Muscle layer of colon (tissue), 2 donors: ENCODE measurements around the gene CHKA.
"Not testable (repeated sequence)": the region's sequence is repeated elsewhere in the genome, so short reads cannot be mapped to it uniquely, and the experiment has no call there.

ENCODE experiments used
- H3K27ac ChIP-seq: one replicate; pipeline ENCODE4 v1.7.0; 2013; ENCODE audit warnings: low read depth, mild to moderate bottlenecking, low read length, moderate library complexity
- H3K27me3 ChIP-seq, 2 donors: one replicate each; pipeline ENCODE4 v1.7.0; 2013; ENCODE audit warnings: low read length in 2 of 2, mild to moderate bottlenecking in 2 of 2; ENCODE audit not compliant: insufficient read depth in 2 of 2, control insufficient read depth in 1 of 2
- H3K36me3 ChIP-seq: one replicate; pipeline ENCODE4 v1.7.0; 2013; ENCODE audit warnings: mild to moderate bottlenecking, low read length; ENCODE audit not compliant: insufficient read depth
- H3K4me1 ChIP-seq: one replicate; pipeline ENCODE4 v1.7.0; 2013; ENCODE audit warnings: mild to moderate bottlenecking, low read length; ENCODE audit not compliant: insufficient read depth
- H3K4me3 ChIP-seq, 2 donors: one replicate each; pipeline ENCODE4 v1.7.0; 2013; ENCODE audit warnings: low read length in 2 of 2, low read depth in 1 of 2, mild to moderate bottlenecking in 1 of 2, moderate library complexity in 1 of 2
- H3K9ac ChIP-seq: one replicate; pipeline ENCODE4 v1.7.0; 2013; ENCODE audit warnings: low read length
- H3K9me3 ChIP-seq: one replicate; pipeline ENCODE4 v1.7.0; 2013; ENCODE audit warnings: mild to moderate bottlenecking, low read length
- donor health status: abdominal sarcoma.
- donor health status: Adenocarcinoma of cecum.

Gene CHKA

DNA sequence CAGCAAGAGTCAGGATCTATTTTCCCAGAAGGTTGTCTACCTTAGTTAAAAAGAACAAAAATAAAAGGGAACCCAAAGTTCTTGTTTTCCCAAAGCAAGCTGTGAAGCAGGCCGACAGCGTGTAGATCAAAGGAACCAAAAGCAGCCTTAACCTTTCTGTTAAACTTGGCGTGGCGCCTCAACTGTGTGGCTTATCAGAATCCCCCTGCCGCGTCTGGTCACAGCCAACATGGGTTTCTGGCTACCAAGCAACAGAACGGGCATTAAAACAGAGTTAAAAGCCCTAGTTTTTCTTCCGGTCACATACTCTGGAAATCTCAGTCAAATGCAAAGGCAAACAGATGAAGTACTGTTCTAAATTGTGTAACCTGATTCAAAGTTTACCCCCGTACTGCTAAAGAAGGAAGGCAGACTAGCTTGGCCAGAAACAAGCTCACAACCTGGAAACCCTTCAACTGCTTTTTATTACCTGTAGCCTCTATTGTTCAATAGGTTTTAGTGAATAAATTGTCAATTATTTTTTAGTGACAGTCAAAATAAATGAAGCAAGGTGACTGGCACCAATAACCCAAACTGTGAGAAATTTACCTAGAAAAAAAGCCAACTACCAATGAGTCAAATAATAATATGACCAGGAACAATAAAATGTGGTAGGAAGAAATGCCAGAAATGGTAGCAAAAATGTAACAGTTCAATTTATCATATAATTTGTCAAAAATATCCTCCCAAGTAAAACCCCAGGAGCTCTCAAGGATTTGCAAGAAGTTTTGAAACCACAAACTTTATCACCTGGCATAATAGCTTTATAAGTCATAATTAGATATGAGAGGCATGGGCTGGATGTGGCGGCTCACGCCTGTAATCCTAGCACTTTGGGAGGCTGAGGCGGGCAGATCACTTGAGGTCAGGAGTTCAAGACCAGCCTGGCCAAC, 21.4 kb downstream of the CHKA start:
- Histone ChIP-seq H3K4me1 (no peaks in the 10 kb centered on the region), H3K9me3 (no peaks in the 10 kb centered on the region), H3K27ac (no peak overlapping the region), H3K27me3 (no peaks in the 10 kb centered on the region), H3K4me3 (no peak overlapping the region), H3K36me3 (no peaks in the 10 kb centered on the region), H3K9ac (no peak overlapping the region)

DNA sequence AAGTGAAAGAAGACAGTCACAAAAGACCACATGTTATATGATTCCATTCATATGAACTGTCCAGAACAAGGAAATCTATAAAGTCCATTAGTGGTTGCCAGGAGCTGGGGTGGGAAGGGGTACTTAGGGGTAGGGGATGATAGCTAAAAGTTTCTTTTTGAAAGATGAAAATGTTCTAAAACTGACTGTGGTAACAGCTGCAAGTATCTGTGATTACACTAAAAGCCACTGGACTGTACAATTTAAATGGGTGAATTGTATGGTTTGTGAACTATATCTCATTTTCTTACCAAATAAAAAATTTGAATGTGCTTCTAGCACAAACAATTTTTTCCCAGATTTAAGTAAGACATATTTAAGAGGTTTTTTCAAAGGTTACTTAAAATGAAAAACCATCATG, 22.1 kb downstream of the CHKA start:
- no peak overlapping the region for H3K9ac ChIP-seq
- no peak overlapping the region for H3K4me3 ChIP-seq
- H3K27me3 ChIP-seq = no peaks in the 10 kb centered on the region
- H3K4me1 ChIP-seq = no peaks in the 10 kb centered on the region
- no peaks in the 10 kb centered on the region for H3K36me3 ChIP-seq
- H3K27ac ChIP-seq = no peak overlapping the region
- H3K9me3 ChIP-seq = no peaks in the 10 kb centered on the region

DNA sequence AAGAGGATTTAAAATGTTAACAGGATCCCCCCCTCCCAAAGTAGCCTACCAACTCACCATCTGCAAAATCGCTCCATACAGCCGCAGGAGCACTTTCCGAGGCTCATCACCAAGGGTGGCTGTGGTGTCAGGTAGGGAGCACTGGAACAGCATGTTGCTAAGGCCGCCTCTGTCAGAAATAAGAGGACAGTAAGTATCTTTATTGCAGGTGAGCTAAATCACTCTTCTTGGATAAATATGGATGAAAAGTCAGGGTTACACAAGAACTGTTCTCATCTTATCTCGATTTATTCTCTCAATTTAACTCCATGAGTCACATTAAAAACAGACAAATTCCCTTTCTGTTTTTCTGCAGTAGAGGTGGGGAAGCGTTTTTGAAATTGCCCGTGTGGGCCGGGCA, 24.2 kb downstream of the CHKA start:
- Histone ChIP-seq H3K9me3 (no peaks in the 10 kb centered on the region), H3K4me3 (no peak overlapping the region), H3K9ac (no peak overlapping the region), H3K4me1 (no peaks in the 10 kb centered on the region), H3K27ac (no peak overlapping the region), H3K27me3 (no peaks in the 10 kb centered on the region), H3K36me3 (no peaks in the 10 kb centered on the region)

DNA sequence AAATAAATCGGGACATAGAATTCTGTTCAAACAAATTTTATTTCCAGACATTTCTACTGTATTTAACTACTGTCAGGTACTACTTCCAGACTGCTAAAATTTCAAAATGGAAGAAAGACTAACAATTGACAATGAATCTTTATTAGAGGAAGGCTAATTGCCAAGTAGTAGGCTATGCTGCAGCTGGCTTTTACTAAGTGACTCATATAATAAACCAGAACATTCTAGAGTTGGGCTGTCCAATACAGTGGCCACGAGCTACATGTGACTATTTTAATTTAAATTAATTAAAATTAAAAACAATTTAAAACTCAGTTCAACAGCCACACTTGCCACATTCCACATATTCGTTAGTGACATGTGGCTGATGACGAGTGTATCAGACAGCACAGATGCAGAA, 27.6 kb downstream of the CHKA start:
- Histone ChIP-seq H3K27me3 (no peaks in the 10 kb centered on the region), H3K36me3 (no peaks in the 10 kb centered on the region), H3K9ac (no peak overlapping the region), H3K4me3 (no peak overlapping the region), H3K9me3 (no peaks in the 10 kb centered on the region), H3K4me1 (no peaks in the 10 kb centered on the region), H3K27ac (no peak overlapping the region)

DNA sequence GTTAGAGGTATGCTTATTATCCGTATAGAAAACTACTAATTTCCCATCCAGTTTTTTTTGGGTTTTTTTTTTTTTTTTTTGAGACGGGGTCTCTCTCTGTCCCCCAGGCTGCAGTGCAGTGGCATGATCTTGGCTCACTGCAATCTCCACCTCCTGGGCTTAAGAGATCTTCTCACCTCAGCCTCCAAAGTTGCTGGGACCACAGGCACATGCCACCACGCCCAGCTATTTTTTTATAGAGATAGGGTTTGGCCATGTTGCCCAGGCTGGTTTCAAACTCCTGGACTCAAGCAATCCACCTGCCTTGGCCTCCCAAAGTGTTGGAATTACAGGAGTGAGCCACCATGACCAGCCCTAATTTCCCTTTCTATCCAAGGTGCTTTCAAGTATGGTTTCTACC, 28.2 kb downstream of the CHKA start:
- H3K36me3 ChIP-seq, H3K9me3 ChIP-seq, H3K4me1 ChIP-seq, H3K4me3 ChIP-seq, H3K27ac ChIP-seq, H3K9ac ChIP-seq, H3K27me3 ChIP-seq: not testable (repeated sequence)

DNA sequence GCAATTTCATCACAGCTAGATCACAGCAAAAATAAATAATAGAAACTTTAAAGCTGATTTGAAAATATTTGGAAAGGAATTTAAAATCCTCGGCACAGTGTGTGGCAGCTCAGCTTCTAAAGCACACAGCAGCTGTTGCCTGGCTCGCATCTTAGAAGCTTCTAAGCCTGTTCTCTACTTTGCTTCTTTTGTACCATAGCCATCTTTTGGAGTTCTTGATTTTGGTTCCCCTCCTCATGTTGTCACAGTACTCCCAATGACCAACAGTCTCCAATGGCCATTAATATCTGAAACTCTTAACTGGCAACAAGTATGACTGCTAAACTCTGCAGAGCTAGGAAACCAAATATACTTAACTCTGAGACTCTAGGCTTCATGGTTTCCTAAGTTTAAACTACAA, 28.8 kb downstream of the CHKA start:
- Histone ChIP-seq H3K4me3 (no peak overlapping the region), H3K9ac (no peak overlapping the region), H3K27me3 (no peaks in the 10 kb centered on the region), H3K27ac (no peak overlapping the region), H3K36me3 (no peaks in the 10 kb centered on the region), H3K9me3 (no peaks in the 10 kb centered on the region), H3K4me1 (no peaks in the 10 kb centered on the region)

DNA sequence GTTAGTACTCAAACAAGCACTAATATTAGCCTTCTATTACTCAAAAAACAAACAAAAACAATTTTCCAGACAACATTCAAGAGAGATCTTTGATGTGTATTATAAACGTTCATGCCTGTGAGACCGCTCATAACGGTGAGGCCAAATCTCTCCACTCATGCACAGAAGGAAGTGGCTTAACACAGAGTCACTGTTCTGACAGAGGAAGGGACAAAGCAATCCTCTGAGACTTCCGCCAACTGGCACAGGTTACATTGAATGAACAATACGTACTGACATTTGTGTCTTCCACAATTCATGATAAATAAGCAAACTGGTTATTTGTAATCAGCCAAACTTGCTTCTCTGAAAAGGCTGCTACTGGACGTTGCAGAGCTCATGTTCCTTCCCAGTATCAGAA, 30.5 kb downstream of the CHKA start:
- H3K4me1 ChIP-seq = no peaks in the 10 kb centered on the region
- no peaks in the 10 kb centered on the region for H3K36me3 ChIP-seq
- H3K9ac ChIP-seq = no peak overlapping the region
- H3K4me3 ChIP-seq = no peak overlapping the region
- no peak overlapping the region for H3K27ac ChIP-seq
- H3K9me3 ChIP-seq = no peaks in the 10 kb centered on the region
- H3K27me3 ChIP-seq = no peaks in the 10 kb centered on the region

DNA sequence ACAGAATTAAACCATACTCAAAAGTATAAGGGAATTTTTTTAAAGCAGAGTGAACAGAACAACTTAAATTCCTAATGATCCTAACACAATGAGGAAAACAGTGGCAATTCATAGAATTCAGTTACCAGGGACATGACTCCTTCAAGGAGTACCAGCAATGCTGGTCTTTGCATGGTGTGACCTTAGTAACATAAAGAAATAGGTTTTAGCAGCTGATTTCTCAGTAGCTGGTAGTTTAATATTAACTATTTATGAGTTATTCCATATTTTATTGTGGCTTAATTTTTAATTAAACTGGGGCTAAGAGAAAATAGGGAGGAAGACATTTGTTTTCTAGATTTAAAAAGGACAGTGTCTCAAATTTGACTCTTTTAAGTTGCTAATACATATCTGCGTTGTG, 30.9 kb downstream of the CHKA start:
- no peak overlapping the region for H3K4me3 ChIP-seq
- H3K27ac ChIP-seq = no peak overlapping the region
- H3K4me1 ChIP-seq = no peaks in the 10 kb centered on the region
- no peak overlapping the region for H3K9ac ChIP-seq
- H3K27me3 ChIP-seq = no peaks in the 10 kb centered on the region
- H3K9me3 ChIP-seq = no peaks in the 10 kb centered on the region
- H3K36me3 ChIP-seq = no peaks in the 10 kb centered on the region

DNA sequence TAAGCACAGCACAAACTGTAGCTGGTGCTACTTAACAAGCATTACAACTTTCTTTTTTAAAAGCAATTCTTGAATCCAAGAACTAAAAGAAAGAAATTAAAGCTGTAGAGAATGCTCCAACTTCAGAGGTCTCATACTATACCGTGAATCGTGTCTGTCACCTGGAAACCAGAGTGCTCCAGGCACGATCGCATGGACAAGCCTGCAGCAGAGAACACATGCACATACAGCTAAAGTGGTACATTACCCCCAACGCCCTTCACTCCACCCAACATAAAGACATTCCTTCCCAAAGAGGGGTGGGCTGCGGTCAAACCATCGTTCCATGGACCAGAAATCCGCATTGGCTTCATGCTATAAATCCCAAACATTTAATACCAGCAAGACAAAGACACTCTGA, 31.5 kb downstream of the CHKA start:
- H3K4me3 ChIP-seq = no peak overlapping the region
- H3K27ac ChIP-seq = no peak overlapping the region
- H3K27me3 ChIP-seq = no peaks in the 10 kb centered on the region
- H3K4me1 ChIP-seq = no peaks in the 10 kb centered on the region
- H3K9ac ChIP-seq = no peak overlapping the region
- no peaks in the 10 kb centered on the region for H3K9me3 ChIP-seq
- H3K36me3 ChIP-seq = no peaks in the 10 kb centered on the region

DNA sequence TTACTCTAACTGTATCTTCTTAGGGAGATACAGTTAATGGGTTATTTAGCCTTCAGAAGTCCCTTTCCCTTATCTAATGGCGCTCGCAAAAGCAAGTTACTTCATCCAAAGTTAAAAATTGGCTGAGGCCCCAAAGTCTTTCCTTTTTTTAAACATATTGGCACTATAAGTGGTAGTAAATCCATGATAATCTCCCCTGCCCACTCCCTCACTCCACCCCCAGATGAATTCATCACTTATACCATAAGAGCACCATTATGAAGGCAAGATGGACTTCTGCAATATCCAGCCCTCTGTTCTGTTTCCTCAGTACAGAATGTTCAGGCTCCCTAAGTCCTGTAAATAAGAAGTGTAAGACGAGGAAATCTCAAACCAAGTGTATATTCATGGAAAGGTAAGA, 37.7 kb downstream of the CHKA start:
- no peak overlapping the region for H3K27ac ChIP-seq
- H3K4me1 ChIP-seq = no peaks in the 10 kb centered on the region
- no peak overlapping the region for H3K9ac ChIP-seq
- H3K36me3 ChIP-seq = peaks cover 10% of the 10 kb centered on the region
- no peak overlapping the region for H3K4me3 ChIP-seq
- no peaks in the 10 kb centered on the region for H3K27me3 ChIP-seq
- no peaks in the 10 kb centered on the region for H3K9me3 ChIP-seq

DNA sequence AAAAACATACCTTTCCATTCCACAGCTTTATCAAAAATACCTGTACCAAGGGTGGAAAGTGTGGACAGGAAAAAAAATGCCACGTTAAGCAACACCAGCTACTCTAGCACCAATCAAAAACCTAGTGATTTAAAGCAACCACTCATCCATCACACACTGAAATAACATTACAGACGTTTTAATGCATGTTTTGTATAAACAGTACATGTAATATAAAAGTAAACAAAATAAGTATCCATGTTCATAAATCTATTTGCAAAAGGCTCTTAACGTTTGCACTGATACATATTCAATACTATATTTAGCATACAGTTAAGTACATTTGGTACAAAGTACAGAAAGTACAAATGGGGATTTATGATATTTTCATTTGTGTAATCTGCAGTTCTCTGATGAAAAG, 38.7 kb downstream of the CHKA start:
- Histone ChIP-seq H3K9me3 (no peaks in the 10 kb centered on the region), H3K4me1 (no peaks in the 10 kb centered on the region), H3K27ac (no peak overlapping the region), H3K9ac (no peak overlapping the region), H3K27me3 (no peaks in the 10 kb centered on the region), H3K36me3 (peaks cover 10% of the 10 kb centered on the region), H3K4me3 (no peak overlapping the region)

DNA sequence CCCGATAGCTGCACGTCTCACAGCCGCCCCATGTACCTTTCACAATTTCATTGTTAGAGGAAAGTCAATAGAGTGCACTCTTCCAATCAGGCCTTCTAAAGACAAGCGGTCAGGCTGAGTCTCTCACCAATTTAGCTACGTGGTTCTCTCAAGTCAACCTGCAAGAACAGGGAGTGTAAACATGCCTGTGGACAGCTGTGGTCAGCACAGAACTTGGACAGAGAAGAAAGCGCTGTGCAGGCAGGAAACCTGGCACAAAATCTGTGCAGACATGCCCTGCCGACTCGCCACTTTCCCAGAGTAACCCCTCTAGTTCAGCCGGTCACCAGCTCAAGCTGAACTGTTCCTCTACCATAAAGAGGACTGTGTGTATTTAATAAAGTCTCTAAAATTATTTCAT, 39.5 kb downstream of the CHKA start:
- H3K9ac ChIP-seq = no peak overlapping the region
- no peaks in the 10 kb centered on the region for H3K9me3 ChIP-seq
- H3K36me3 ChIP-seq = peaks cover 10% of the 10 kb centered on the region
- H3K4me1 ChIP-seq = no peaks in the 10 kb centered on the region
- no peak overlapping the region for H3K27ac ChIP-seq
- no peak overlapping the region for H3K4me3 ChIP-seq
- H3K27me3 ChIP-seq = no peaks in the 10 kb centered on the region
